HG03139 (cell line): Measurements from ENCODE around the gene BARHL1.
"Not testable (repeated sequence)": the region's sequence is repeated elsewhere in the genome, so short reads cannot be mapped to it uniquely, and the experiment has no call there.

Source experiments
- ATAC-seq: cut with Tn5 transposase; IDR thresholded peaks from one replicate; pipeline ENCODE4 v1.9.1; 2021; ENCODE audit not compliant: unreplicated experiment

Gene BARHL1

GRCh38 chr9:132556235-132556634 lies 26.2 kb upstream of the BARHL1 start:
- ATAC-seq: no peak

GRCh38 chr9:132556714-132557113 lies 25.7 kb upstream of the BARHL1 start:
- ATAC-seq: no peak

DNA sequence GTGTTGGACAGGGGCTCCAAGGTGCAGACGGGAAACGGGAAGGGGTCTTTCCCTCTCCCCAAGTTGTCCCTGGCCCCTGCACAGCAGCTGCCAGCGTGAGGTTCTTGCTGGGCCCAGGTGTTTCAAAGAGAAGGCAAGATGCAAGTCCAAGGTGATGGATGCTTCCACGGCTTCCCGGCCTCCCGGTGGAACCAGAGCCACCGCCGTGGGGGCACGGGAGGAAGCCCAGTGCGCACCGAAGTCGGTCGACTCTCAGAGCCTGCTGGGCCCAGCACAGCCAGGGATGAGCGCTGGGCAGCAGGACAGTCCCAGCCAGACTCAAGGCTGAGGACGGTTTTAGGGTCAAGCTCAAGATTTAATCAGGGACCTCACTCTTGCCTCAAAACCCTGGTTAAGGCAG lies 25.2 kb upstream of the BARHL1 start:
- ATAC-seq: no peak

DNA sequence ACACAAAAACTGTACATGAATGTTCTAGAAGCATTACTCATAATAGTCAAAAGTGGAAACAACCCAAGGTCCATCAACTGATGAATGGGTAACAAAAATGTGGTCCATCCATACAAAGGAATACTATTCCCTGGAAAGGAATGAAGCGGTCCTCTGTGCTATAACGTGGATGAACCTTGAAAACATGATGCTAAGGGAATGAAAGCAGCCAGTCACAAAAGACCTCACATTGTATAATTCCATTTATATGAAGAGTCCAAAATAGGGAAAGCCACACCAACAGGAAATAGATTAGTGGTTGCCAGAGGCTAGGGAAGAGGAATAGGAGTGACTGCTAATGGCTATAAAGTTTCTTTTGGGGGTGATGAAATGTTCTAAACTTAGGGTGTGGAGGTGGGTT lies 22.7 kb upstream of the BARHL1 start:
- no peak for ATAC-seq

DNA sequence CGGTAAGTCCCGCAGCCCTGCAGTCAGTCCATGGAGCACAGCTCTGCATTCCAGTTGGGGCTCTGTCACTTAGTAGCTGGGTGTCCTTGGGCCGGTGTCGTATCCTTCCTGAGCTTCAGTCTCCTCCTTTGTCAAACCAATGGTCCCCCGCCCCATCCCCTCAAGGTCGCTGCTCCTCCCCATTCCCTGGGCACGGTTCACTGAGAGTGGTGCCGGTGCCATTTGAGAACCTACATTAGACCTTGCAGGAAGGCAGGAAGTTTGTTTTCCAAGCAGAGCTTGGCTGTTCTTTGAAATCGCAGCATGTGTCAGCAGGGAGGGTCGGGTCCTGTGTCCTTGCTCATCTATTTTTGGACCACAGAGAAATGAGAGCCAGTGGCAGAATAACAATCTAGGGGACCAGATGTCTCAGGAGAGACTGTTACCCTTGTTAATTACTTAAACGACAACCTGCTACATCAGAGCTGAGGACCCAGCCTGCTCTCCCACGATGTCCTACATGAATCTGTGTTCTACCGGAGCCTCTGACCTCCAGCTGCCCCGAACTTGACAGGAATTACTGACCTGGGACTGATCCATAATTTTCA lies 21.7 kb upstream of the BARHL1 start:
- ATAC-seq: no peak

DNA sequence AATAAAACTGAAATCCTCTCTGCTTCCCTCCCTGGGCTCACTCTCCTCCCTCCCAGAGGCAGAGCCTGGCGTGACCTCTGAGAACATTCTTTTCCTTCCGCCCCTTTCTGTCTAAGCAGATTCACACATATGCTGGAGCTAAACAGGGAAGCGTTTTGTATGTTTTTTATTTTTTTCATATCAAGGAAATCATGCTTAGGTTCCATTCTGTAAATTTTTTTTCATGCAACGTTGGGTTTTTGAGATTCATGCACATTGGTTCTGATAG lies 20.2 kb upstream of the BARHL1 start:
- ATAC-seq: no peak

DNA sequence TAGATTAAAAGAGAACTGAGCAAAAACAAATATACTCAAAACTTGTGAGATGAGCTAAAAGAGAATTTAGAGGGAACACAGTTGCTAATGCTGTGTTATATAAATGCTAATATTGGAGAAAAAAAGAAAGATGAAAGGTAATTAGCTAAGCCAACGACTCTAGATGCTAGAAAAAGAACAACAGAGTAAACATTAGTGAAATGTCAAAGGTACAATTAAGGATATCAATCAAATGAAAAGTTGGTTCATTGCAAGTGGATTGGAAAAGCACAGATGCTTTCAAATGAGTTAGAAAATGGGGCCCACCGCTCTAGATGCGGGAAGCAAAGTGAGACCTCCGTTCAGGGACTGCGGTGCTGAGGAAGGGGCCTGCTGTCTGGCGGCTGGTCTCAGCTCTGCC lies 17.9 kb upstream of the BARHL1 start:
- ATAC-seq: no peak

DNA sequence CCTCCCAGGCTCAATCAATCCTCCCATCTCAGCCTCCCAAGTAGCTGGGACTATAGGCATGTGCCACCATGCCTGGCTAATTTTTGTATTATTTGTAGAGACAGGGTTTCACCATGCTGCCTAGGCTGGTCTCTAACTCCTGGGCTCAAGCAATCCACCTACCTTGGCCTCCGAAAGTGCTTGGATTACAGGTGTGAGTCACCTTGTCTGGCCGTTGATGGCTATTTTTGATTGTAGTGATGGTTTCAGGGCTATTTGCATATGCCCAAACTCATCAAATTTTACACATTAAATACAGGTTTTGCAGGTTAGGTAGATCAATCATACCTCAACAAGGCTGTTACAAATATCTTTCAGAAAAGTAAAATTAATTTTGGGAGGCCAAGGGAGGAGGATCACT lies 13.6 kb upstream of the BARHL1 start:
- not testable (repeated sequence) for ATAC-seq

- ATAC-seq: no peak
Observed at GRCh38 chr9:132571806-132572600, 10.4 kb upstream of the BARHL1 start.

GRCh38 chr9:132572921-132573320 lies 9.5 kb upstream of the BARHL1 start:
- ATAC-seq: no peak

DNA sequence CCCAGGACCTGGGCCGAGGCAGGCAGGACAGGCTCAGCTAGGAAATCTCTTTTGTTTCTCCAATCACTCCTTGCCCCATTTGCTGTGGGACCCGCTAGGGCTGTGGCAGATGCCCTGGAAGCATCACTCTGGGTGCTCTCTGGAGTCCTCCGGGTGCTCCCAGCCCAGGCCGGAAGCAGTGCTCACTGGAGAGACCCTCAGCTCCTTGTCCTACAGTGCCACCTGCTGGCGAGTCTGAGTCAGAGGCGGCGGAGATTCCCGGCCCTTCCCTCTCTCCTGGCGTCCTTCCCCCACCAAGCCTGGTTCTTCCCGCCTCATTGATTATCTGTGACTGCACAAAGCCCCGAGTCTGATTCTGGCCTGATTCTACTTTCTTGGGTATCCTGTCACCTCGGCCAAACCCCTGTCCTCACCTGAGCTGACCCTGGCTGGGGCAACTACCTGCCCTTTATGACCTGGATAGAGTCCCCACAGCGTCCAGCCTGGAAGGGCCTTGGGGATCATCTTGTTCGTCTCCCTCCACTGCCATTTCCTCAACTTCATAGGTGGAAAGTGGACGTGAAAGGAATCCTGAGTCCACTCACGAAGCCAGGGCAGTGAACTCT lies 7.3 kb upstream of the BARHL1 start:
- no peak for ATAC-seq

GRCh38 chr9:132575811-132576210 lies 6.6 kb upstream of the BARHL1 start:
- ATAC-seq: no peak

GRCh38 chr9:132577119-132577518 lies 5.3 kb upstream of the BARHL1 start:
- no peak for ATAC-seq

DNA sequence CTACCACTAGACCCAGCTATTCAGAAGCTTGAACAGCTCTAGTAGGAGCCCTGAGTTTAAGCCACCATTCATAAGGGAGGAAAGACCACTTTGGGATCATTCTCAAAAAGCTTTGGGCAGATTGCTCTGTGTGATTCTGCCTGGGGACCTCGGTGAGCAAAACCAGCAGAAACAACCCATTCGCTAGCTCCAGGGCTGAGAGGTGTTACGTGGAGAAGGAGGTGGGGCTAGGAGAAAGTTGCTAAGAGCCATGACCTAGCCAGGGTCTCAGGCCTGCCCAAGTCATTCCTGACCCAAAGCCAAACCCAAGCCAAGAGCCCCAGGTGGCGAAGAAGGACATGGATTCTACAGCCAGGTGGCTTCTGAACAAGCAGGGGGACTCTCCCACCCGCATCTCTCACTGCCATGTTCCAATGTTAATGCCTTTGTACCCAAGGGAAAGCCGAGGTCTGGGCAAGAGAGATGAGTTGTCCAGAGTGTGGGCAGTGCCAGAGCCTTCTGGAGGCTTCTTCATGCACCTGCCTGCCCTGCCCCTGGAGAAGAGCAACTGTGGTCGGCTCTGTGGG lies 4.0 kb upstream of the BARHL1 start:
- ATAC-seq: no peak

GRCh38 chr9:132579427-132579798 lies 3.0 kb upstream of the BARHL1 start:
- ATAC-seq: no peak

- ATAC-seq: no peak
Observed at GRCh38 chr9:132582786-132583583, 579 bp downstream of the BARHL1 start.

DNA sequence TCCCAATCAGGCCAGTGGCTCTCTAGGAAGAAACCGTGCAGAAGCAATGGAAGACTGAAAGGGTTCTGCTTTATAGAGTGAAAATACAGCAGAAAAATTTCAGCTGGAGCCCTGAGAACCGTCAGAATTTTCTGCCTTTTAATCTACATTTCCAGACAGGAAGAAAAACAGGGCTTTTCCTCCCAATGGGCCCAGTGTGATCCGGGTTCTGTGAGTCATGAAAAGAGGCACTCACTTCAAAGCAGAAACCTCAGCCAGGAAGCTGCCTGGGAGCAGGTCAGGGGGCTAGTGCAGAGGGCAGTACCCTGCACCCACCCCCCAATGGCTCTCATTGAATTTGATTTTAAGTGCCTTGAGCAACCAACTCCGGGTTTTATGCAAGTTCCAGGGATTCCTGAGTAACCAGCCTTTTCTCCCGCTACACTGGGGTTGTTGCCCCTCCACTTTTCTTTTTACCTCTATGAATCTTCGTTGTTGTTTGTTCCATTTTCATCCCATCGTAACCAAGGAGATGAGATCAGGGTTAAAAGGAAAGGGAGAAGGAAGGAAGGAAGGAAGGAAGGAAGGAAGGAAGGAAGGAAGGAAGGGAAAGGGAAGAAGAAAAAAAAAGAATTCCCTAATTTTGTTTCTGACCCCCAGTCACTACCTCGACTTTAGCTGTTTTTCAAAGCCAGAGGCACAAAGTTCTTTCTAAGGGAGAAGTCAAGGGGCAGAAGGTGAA lies 1.3 kb downstream of the BARHL1 start:
- no peak for ATAC-seq

DNA sequence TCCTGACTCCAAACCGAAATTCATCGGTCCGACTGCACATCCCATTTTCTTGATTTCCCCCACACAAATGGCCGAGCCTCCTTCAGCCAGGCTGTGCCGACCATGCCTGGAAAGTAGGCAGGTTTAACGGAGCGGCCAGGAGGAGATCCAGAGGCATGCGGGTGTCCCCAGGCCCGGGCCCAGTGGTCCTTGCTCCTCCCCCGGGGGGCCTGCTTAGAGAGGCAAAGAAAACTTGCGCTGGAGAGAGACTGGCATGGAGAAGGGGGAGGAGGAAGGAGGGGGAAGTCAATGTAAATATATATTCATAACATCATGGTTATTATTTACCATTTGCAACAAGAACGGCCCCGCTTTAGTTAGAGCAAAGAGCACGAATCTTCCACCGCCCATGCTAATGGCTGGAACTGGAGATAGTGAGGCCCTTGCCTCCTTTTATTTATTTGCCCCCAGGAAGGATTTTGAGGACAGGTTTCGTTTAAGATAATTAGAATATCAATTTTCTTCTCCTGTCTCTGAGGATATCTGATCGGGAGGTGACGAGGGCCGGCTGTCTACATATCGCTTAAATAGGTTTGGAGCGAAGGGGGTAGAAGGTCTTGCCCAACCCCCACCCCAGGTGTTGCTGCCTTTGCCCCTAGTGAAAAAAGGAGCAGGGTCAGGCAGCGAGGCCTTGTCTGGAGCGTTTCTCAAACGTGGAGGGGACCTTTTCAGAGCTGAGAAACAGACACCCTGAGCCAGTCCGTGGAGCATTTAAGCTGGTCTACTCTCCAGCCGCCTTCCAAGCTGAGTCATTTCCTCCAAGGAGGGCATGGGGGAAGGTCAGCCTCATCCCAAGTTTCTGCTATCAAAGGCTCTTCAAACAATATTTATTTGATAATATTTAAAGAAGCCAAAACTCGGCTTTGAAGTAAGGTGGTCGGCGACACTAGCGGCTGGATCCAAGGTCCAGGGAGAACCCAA lies 2.5 kb downstream of the BARHL1 start:
- no peak for ATAC-seq

- ATAC-seq: no peak
Observed at GRCh38 chr9:132585954-132586829, 3.8 kb downstream of the BARHL1 start.
